Osteocyte (in vitro differentiated cells): Measurements from ENCODE around the gene MAPKBP1. TPM values are rescaled to one million over a fixed set of nuclear protein-coding genes. Genes with fewer than 3 reads are reported as not detected.

Experiments
- DNase-seq: peaks from one replicate; pipeline ENCODE4 v3.0.0; 2021; ENCODE audit warnings: mixed read lengths; ENCODE audit not compliant: unreplicated experiment; ENCODE audit errors: extremely low spot score
- H3K27ac Mint-ChIP-seq: one replicate; pipeline ENCODE4 v1.8.0; 2021; ENCODE audit warnings: mild to moderate bottlenecking, mixed read lengths; ENCODE audit not compliant: unreplicated experiment
- H3K27me3 Mint-ChIP-seq: one replicate; pipeline ENCODE4 v1.8.0; 2021; ENCODE audit warnings: mixed read lengths; ENCODE audit not compliant: unreplicated experiment
- H3K36me3 Mint-ChIP-seq: one replicate; pipeline ENCODE4 v1.8.0; 2021; ENCODE audit warnings: mixed read lengths; ENCODE audit not compliant: unreplicated experiment
- H3K4me1 Mint-ChIP-seq: one replicate; pipeline ENCODE4 v1.8.0; 2021; ENCODE audit warnings: mixed read lengths; ENCODE audit not compliant: unreplicated experiment
- H3K4me3 Mint-ChIP-seq: one replicate; pipeline ENCODE4 v1.8.0; 2021; ENCODE audit warnings: mild to moderate bottlenecking, moderate library complexity, mixed read lengths; ENCODE audit not compliant: unreplicated experiment
- H3K9me3 Mint-ChIP-seq: one replicate; pipeline ENCODE4 v1.8.0; 2021; ENCODE audit warnings: mixed read lengths; ENCODE audit not compliant: unreplicated experiment
- total RNA-seq: library from RNA; stranded (reverse); gene quantifications from 2 replicates; pipeline ENCODE4 v1.2.1, GENCODE V29; 2021
- TF ChIP-seq, protein P1 (sequence below): fragments of 200-600 bp; sonication (generic); IDR thresholded peaks from 2 replicates; pipeline ENCODE4 v1.5.0; 2021; ENCODE audit warnings: antibody characterized with exemption, mild to moderate bottlenecking, moderate library complexity

MAPKBP1 gene
- total RNA-seq, 1 donor from 2014 or later, result 34.2 TPM

DNA sequence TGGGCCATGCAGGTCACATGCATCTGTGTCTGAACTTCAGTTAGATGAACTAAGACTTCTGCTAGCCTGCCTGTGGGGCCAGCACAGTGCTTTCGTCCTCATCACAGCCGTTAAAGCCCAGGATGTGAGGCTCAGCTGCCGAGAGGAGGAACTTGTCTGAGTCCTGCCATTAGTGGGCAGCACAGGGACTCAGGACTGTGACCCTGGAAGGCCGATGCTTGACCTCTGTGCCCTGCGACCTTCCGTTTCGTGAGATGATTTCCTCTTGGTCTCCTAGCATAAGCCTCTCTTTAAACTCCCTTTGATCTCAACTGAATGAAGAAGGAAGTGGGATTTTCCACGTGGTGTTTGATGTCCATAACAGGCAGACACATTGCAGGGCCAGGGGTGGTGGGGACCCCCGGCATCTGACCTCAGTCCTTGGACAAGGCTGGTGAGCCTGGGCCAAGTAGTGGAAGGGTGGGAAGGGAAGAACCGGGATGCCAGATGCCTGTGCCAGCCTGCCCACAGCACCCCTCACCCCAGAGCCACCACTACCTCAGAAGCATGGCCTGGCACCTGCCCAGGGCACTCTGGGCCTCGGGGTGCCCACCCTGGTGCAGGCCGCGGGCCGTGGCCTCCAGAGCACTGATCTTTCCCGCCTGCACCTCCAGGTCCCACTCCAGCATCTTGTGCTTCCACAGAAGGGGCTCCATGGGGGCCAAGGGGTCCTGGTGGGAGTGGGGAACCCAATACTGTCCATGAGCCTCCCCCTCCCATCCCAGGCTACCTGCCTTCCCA lies 86.0 kb downstream of the MAPKBP1 start:
- Mint-ChIP-seq H3K36me3 (no peaks in the 10 kb centered on the region), H3K4me1 (no peaks in the 10 kb centered on the region), H3K4me3 (no peak overlapping the region), H3K27ac (no peak overlapping the region), H3K9me3 (no peaks in the 10 kb centered on the region), H3K27me3 (no peaks in the 10 kb centered on the region)
- no peak for DNase-seq
- TF ChIP-seq, protein P1, sequence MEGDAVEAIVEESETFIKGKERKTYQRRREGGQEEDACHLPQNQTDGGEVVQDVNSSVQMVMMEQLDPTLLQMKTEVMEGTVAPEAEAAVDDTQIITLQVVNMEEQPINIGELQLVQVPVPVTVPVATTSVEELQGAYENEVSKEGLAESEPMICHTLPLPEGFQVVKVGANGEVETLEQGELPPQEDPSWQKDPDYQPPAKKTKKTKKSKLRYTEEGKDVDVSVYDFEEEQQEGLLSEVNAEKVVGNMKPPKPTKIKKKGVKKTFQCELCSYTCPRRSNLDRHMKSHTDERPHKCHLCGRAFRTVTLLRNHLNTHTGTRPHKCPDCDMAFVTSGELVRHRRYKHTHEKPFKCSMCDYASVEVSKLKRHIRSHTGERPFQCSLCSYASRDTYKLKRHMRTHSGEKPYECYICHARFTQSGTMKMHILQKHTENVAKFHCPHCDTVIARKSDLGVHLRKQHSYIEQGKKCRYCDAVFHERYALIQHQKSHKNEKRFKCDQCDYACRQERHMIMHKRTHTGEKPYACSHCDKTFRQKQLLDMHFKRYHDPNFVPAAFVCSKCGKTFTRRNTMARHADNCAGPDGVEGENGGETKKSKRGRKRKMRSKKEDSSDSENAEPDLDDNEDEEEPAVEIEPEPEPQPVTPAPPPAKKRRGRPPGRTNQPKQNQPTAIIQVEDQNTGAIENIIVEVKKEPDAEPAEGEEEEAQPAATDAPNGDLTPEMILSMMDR, result no peak

DNA sequence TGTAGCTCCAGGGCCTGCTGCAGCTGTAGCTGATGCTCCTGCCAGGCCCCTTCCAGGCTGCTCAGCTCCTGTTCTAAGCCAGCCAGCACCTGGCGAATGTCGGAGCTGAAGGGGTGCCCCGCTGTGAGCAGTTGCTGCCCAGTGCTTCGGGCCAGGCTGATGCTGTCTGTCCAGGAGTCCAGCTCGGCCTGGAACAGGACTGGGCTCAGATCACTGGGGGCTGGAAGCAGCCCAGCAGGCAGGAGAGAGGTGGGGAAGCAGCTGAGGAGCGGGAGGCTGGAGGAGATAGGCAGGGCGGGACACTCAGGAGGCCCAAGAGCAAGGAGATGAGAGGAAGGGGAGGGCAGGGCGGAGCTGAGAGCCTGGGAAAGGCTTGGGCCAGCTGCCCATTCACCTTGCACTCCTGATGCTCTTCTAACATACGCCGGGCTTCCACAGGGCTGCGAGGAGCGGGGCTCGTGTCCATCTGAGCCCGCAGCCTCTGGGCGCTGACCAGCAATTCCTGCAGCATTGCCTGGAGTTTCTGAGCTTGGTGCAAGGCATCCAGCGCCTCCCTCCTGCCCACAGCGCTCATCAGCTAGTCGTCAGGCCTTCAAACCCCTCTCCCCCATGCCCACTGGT lies 87.6 kb downstream of the MAPKBP1 start:
- TF ChIP-seq, protein P1, result no peak
- Mint-ChIP-seq H3K4me1 (no peaks in the 10 kb centered on the region), H3K4me3 (no peak overlapping the region), H3K36me3 (no peaks in the 10 kb centered on the region), H3K27ac (no peak overlapping the region), H3K27me3 (no peaks in the 10 kb centered on the region), H3K9me3 (no peaks in the 10 kb centered on the region)
- no peak for DNase-seq

DNA sequence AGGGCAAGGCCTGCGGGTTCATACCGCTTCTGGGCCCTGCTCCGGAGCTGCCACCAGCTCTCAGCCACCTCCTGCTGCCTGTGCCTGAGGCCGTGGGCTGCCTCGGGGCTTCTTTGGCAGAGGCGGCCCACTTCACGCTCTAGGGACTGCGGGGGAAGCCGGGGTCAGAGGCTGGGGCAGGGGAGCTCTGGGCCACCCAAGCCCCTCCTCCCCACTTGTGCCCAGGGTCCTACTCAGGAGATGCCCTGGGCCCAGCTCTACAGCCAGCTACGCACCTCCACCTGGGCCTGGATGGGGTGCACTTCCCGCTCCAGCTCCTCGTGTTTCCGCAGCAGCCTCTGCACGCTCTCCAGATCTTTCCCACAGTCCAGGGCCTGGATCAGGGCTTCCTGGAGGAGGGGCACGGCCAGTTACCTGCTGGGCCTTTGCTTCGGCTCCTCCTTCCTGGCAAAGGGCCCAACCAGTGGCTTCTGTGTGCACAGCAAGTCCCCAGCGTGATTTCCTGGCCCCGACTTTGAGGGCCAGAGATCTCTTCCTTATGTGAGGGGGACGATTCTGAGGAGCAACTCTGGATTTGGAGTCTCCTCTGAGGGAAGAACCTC lies 88.3 kb downstream of the MAPKBP1 start:
- Mint-ChIP-seq H3K4me1 (no peaks in the 10 kb centered on the region), H3K36me3 (no peaks in the 10 kb centered on the region), H3K4me3 (no peak overlapping the region), H3K27ac (no peak overlapping the region), H3K27me3 (no peaks in the 10 kb centered on the region), H3K9me3 (no peaks in the 10 kb centered on the region)
- TF ChIP-seq, protein P1, result no peak
- no peak for DNase-seq

DNA sequence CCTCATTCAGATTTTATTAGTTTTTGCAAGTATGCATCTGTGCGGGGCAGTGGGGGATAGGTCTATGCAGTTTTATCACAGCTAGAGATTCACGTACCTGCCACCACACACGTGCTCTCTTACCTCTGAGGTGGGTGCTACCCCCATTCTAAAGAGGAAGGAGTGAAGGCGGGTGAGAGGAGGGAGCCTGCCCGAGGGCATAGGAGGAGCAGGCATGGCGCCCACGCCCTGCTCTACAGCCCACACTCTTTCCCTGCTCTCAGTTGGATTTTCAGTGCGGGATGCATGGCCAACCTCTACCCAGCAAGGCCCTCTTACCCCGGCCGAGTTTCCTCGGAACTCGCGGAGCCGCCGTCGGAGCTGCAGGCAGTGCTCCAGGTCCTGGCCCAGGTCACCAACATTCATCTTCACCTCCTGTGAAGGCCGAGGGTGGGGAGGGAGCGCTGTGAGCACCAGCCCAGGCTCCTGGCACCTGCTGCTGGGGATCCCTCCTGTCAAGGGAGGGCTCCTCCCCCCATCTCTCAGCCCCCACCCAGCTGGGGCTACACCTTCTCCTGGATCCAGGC lies 91.3 kb downstream of the MAPKBP1 start:
- Mint-ChIP-seq H3K27ac (no peak overlapping the region), H3K4me1 (no peaks in the 10 kb centered on the region), H3K9me3 (no peaks in the 10 kb centered on the region)

More for the DNA sequence above, 91.3 kb downstream of the MAPKBP1 start:
- Mint-ChIP-seq H3K27me3 (no peaks in the 10 kb centered on the region), H3K36me3 (no peaks in the 10 kb centered on the region), H3K4me3 (no peak overlapping the region)
- TF ChIP-seq, protein P1, result no peak
- no peak for DNase-seq
